Limb (tissue), 2 donors: ENCODE results near the gene ADORA2A.
A peak's percentile ranks its signal among the peaks of the same experiment; 100 is the strongest.

ENCODE experiments used
- DNase-seq, 2 donors: peaks; one replicate each; pipeline ENCODE4 v3.0.0-alpha.2; 2016; ENCODE audit errors: extremely low spot score in 2 of 2

Gene ADORA2A

GRCh38 chr22:24446260-24446611 lies 18.8 kb downstream of the ADORA2A start:
- no peak for DNase-seq

- DNase-seq: no peak
Observed at GRCh38 chr22:24450610-24451009, 23.2 kb downstream of the ADORA2A start.

- DNase-seq: no peak
Observed at GRCh38 chr22:24451162-24451561, 23.8 kb downstream of the ADORA2A start.

- DNase-seq: no peak
Observed at GRCh38 chr22:24453853-24454252, 26.5 kb downstream of the ADORA2A start.

GRCh38 chr22:24455039-24455438 lies 27.6 kb downstream of the ADORA2A start:
- DNase-seq: no peak

GRCh38 chr22:24455751-24456426 lies 28.5 kb downstream of the ADORA2A start:
- no peak for DNase-seq

- DNase-seq: no peak
Observed at GRCh38 chr22:24457894-24458420, 30.6 kb downstream of the ADORA2A start.

GRCh38 chr22:24459911-24460310 lies 32.5 kb downstream of the ADORA2A start:
- no peak for DNase-seq

- DNase-seq: no peak
Observed at GRCh38 chr22:24460418-24461089, 33.2 kb downstream of the ADORA2A start.

- DNase-seq: no peak
Observed at GRCh38 chr22:24463071-24463760, 35.8 kb downstream of the ADORA2A start.

- no peak for DNase-seq
Observed at GRCh38 chr22:24465566-24465965, 38.2 kb downstream of the ADORA2A start.

GRCh38 chr22:24465975-24466374 lies 38.6 kb downstream of the ADORA2A start:
- no peak for DNase-seq

GRCh38 chr22:24466716-24467328 lies 39.4 kb downstream of the ADORA2A start:
- peak; percentile 38 to 67 for DNase-seq

- no peak for DNase-seq
Observed at GRCh38 chr22:24467340-24467739, 39.9 kb downstream of the ADORA2A start.

- no peak for DNase-seq
Observed at GRCh38 chr22:24471570-24471969, 44.2 kb downstream of the ADORA2A start.

GRCh38 chr22:24473284-24473683 lies 45.9 kb downstream of the ADORA2A start:
- no peak for DNase-seq

- DNase-seq: no peak
Observed at GRCh38 chr22:24474221-24474620, 46.8 kb downstream of the ADORA2A start.

GRCh38 chr22:24474649-24475255 lies 47.4 kb downstream of the ADORA2A start:
- DNase-seq: no peak

- no peak for DNase-seq
Observed at GRCh38 chr22:24481641-24482040, 54.2 kb downstream of the ADORA2A start.

- no peak for DNase-seq
Observed at GRCh38 chr22:24482575-24482974, 55.2 kb downstream of the ADORA2A start.

GRCh38 chr22:24482998-24483397 lies 55.6 kb downstream of the ADORA2A start:
- DNase-seq: no peak
